ENCODE data around the gene LASP1. TPM values are rescaled to one million over a fixed set of nuclear protein-coding genes. Genes with fewer than 3 reads are reported as not detected.

Gene LASP1
- polyA plus RNA-seq, 1 of the 3 experiments (the other 2 are of a cell fraction), result 102 TPM

DNA sequence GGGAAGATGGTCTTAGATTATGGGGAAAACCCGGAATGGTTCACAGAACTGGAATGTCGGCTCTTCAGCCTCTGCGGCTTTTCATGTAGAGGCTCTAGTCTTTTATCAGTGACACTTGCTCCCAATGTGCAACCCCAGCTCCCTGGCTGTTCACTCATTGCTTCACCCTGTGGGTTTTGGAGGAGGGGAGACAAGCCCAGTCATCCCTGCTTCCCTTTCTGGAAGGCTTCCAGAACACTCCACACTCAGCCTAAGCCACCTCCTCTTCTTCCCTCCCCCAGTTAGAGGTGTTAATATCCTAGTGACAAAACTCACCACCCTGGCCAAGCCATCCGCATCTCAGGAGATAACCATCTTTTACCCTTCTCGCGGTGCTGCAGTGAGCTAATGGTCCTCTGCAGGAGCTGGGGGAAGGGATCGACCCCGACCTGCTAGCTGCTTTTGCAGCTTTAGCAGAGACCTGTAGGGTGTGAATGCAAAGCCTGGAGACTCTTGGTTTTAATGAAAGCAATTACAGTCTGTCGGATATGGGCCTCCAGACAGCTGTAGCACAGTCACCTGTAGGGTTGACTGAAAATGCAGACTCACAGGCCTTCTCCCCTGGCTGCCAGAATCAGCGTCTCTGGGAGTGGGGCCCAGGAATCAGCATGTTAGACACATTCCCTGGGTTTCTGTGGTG lies 31.3 kb downstream of the LASP1 start (continued):
- TF ChIP-seq PBX3 (IDR thresholded peaks at IDR 0.05) (peak; percentile 58; the same call in 1 of the 2 replicates), EP300 (IDR thresholded peaks at IDR 0.05; ENCODE audit: borderline replicate concordance in 1 of 2, low read depth in 1 of 2, low read length in 1 of 2) (0 out of 4 replicates have a peak, but pooled peaks have one; percentile 8 to 15), RCOR1 (IDR thresholded peaks at IDR 0.05; ENCODE audit: low read length) (no peak), GABPA (IDR thresholded peaks at IDR 0.05; ENCODE audit: low read depth) (no peak), ZBTB33 (IDR thresholded peaks at IDR 0.05; ENCODE audit: borderline replicate concordance, low read depth) (peak; percentile 70; the same call in 1 of the 2 replicates), POLR2AphosphoS5 (IDR thresholded peaks at IDR 0.05; ENCODE audit: low read depth, low read length) (no peak), TAF1 (IDR thresholded peaks at IDR 0.05; ENCODE audit: borderline replicate concordance, low read depth, low read length) (no peak), SIN3A (IDR thresholded peaks at IDR 0.05; ENCODE audit: borderline replicate concordance, low read depth, low read length) (peak; percentile 74; the same call in 1 of the 2 replicates), GATA2 (CRISPR knock-in tag; IDR thresholded peaks at IDR 0.05) (peak; percentile 79), MXI1 (IDR thresholded peaks at IDR 0.05; ENCODE audit: low read depth, low read length) (no peak), MEF2A (IDR thresholded peaks at IDR 0.05; ENCODE audit: borderline replicate concordance, low read depth) (no peak), TCF12 (IDR thresholded peaks at IDR 0.05) (peak; percentile 75), RFX5 (IDR thresholded peaks at IDR 0.05; ENCODE audit: low read length) (no peak), CHD2 (IDR thresholded peaks at IDR 0.05; ENCODE audit: low read length, partially characterized antibody) (peak; percentile 83), FOXJ3 (CRISPR knock-in tag; IDR thresholded peaks at IDR 0.05) (no peak), FOXM1 (IDR thresholded peaks at IDR 0.05; ENCODE audit: low read depth) (0 out of 2 replicates have a peak, but pooled peaks have one; percentile 37), NFIC (IDR thresholded peaks at IDR 0.05; ENCODE audit: borderline replicate concordance) (peak; percentile 85), MAX (IDR thresholded peaks at IDR 0.05; ENCODE audit: low read depth) (peak; percentile 53; the same call in 1 of the 2 replicates), RAD21 (IDR thresholded peaks at IDR 0.05; ENCODE audit: low read length) (0 out of 2 replicates have a peak, but pooled peaks have one; percentile 14), JUND (IDR thresholded peaks at IDR 0.05) (peak; percentile 68), NRF1 (IDR thresholded peaks at IDR 0.05; ENCODE audit: low read depth, low read length) (no peak), RXRA (IDR thresholded peaks at IDR 0.05; ENCODE audit: borderline replicate concordance, low read depth) (peak; percentile 91), IRF3 (IDR thresholded peaks at IDR 0.05; ENCODE audit: low read depth, low read length) (no peak), EZH2phosphoT487 (IDR thresholded peaks at IDR 0.05; ENCODE audit: borderline replicate concordance, low read depth) (no peak)
- TF ChIP-seq, protein P1, sequence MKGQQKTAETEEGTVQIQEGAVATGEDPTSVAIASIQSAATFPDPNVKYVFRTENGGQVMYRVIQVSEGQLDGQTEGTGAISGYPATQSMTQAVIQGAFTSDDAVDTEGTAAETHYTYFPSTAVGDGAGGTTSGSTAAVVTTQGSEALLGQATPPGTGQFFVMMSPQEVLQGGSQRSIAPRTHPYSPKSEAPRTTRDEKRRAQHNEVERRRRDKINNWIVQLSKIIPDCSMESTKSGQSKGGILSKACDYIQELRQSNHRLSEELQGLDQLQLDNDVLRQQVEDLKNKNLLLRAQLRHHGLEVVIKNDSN (IDR thresholded peaks at IDR 0.05; ENCODE audit: borderline replicate concordance, low read depth), result no peak
- TF ChIP-seq, protein P2, sequence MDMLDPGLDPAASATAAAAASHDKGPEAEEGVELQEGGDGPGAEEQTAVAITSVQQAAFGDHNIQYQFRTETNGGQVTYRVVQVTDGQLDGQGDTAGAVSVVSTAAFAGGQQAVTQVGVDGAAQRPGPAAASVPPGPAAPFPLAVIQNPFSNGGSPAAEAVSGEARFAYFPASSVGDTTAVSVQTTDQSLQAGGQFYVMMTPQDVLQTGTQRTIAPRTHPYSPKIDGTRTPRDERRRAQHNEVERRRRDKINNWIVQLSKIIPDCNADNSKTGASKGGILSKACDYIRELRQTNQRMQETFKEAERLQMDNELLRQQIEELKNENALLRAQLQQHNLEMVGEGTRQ (IDR thresholded peaks at IDR 0.05; ENCODE audit: borderline replicate concordance, low read depth, low read length), result no peak

Measured in SK-N-SH (cell line).